Sigmoid colon (tissue), 4 donors: ENCODE data around the gene GINS3.

ENCODE experiments used
- CTCF ChIP-seq, 4 experiments: fragments of 450-650 bp in 3 of 4; fragments of 200-600 bp in 1 of 4; IDR thresholded peaks; one replicate each; pipeline ENCODE4 v1.5.1; 2016 to 2019; ENCODE audit warnings: antibody characterized with exemption in 4 of 4, mild to moderate bottlenecking in 3 of 4, moderate library complexity in 2 of 4
- EP300 ChIP-seq, 4 donors: sonication (generic); formaldehyde crosslinking; IDR thresholded peaks; one replicate each; pipeline ENCODE4 v1.6.1; 2017; ENCODE audit warnings: antibody characterized with exemption in 4 of 4
- POLR2A ChIP-seq, 2 donors: fragments of 450-650 bp; IDR thresholded peaks; one replicate each; pipeline ENCODE4 v1.6.1; 2016; ENCODE audit warnings: antibody characterized with exemption in 2 of 2, mild to moderate bottlenecking in 2 of 2, moderate library complexity in 2 of 2
- POLR2AphosphoS5 ChIP-seq, 4 donors: sonication (generic); formaldehyde crosslinking; IDR thresholded peaks; one replicate each; pipeline ENCODE4 v1.6.1; 2017; ENCODE audit warnings: antibody characterized with exemption in 4 of 4

DNA sequence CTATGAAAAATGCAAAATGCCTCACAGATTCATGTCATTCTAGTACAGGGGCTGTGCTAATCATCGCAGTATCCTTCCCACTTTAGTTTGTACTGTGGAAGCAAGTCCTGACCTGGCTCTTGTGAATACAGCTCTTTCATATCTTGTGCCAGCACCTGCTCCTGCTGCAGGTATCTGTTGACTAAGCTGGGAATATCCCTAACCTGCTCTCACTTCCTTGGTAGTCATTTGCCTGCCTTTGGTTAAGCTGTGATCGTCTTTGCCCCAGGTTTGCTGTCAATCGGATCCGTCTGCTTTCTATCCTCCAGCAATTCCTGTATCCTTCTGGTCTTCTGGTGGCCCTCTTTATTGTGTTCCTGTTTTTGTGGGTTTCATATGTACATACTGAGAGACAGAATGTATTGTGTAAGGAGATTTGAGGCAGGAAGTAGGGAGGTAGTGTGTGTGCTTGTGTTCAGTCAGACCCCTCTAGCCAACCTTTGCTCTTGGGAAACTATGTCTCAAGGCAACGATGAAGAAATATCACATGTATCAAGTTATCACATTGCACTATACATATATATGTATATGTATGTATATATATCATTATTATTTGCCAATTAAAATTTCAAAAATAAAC, 7.7 kb upstream of the GINS3 start:
- TF ChIP-seq POLR2AphosphoS5 (IDR thresholded peaks at IDR 0.05) (no peak), CTCF (IDR thresholded peaks at IDR 0.05) (no peak), POLR2A (IDR thresholded peaks at IDR 0.05) (no peak), EP300 (IDR thresholded peaks at IDR 0.05) (no peak)
